K562 (cell line): ENCODE measurements around the gene DAAM1. TPM values are rescaled to one million over a fixed set of nuclear protein-coding genes. Genes with fewer than 3 reads are reported as not detected.

Source experiments
- ATAC-seq: fragments of 200-7000 bp; cut with Tn5 transposase; 3 replicates; pipeline ENCODE4 v1.9.1; 2020; ENCODE audit warnings: moderate library complexity
- BruUV-seq: library from RNA; stranded (reverse); fragments of 400-500 nt; replicated peaks from 2 replicates; lab custom pipeline; 2021; lab: Mats Ljungman, UMichigan
- CTCF ChIA-PET: fragments of 300-600 bp; formaldehyde crosslinking; extraction: SDS; loops from one replicate; lab custom pipeline; 2021; ENCODE audit warnings: low intra/inter-chr PET ratio; lab: Yijun Ruan, JAX
- POLR2A ChIA-PET: fragments of 300-600, 350-650 bp; sonication (Branson Sonifier 250); formaldehyde crosslinking; extraction: SDS; loops from one replicate; lab custom pipeline; 2021; ENCODE audit warnings: antibody characterized with exemption, inconsistent platforms; lab: Yijun Ruan, JAX
- DNase-seq, 4 experiments: peaks; one replicate each; pipeline versions ENCODE4 v3.0.0 to v3.0.0-alpha.2; 2011 to 2018; ENCODE audit warnings: low spot score in 3 of 4, mixed read lengths in 3 of 4; ENCODE audit errors: extremely low read depth in 1 of 4
- FAIRE-seq: peaks from 2 replicates; lab custom pipeline; 2011; peaks lifted over from hg19 to GRCh38; lab: Jason Lieb, UNC
- H2AFZ ChIP-seq: 2 replicates; pipeline ENCODE4 v1.6.0; 2011; ENCODE audit warnings: low read depth, low read length, control low read depth, inconsistent platforms
- H3K27ac ChIP-seq: fragments of 200-600 bp; 3 replicates; pipeline ENCODE4 v1.8.0; 2011; ENCODE audit warnings: low read depth, mild to moderate bottlenecking, control low read depth, inconsistent platforms, low read length, moderate library complexity, mixed read lengths; ENCODE audit errors: extremely low read depth
- H3K27me3 ChIP-seq, 2 experiments: fragments of 300-600 bp in 1 of 2; 2 replicates in 1 of 2; 3 replicates in 1 of 2; pipeline versions ENCODE4 v1.6.0 to v1.8.0; 2011; ENCODE audit warnings: inconsistent platforms in 2 of 2, low read length in 2 of 2, mild to moderate bottlenecking in 1 of 2, mixed read lengths in 1 of 2, moderate library complexity in 1 of 2; ENCODE audit not compliant: control insufficient read depth in 2 of 2, insufficient read depth in 2 of 2
- H3K36me3 ChIP-seq: fragments of 300-600 bp; 3 replicates; pipeline ENCODE4 v1.8.0; 2011; ENCODE audit warnings: mild to moderate bottlenecking, low read length, inconsistent platforms; ENCODE audit not compliant: control insufficient read depth, insufficient read depth
- H3K4me1 ChIP-seq, 2 experiments: fragments of 200-600 bp in 1 of 2; replicated peaks in 1 of 2; 2 replicates in 1 of 2; 3 replicates in 1 of 2; pipeline versions ENCODE4 v1.5.1 to v1.8.0; 2011; ENCODE audit warnings: inconsistent platforms in 2 of 2, low read length in 2 of 2, mild to moderate bottlenecking in 1 of 2, mixed read lengths in 1 of 2, moderate library complexity in 1 of 2; ENCODE audit not compliant: control insufficient read depth in 2 of 2, insufficient read depth in 2 of 2
- H3K4me2 ChIP-seq: 2 replicates; pipeline ENCODE4 v1.6.1; 2011; ENCODE audit warnings: low read length, control low read depth, inconsistent platforms, mixed read lengths; ENCODE audit not compliant: insufficient read depth
- H3K4me3 ChIP-seq: fragments of 200-600 bp; sonication (generic), shearing (Covaris generic); 2 replicates; pipeline ENCODE4 v1.5.1; 2016; ENCODE audit warnings: control low read depth, inconsistent platforms
- H3K79me2 ChIP-seq: fragments of 200-600 bp; 3 replicates; pipeline ENCODE4 v1.8.0; 2011; ENCODE audit warnings: low read length, inconsistent platforms; ENCODE audit not compliant: control insufficient read depth, insufficient read depth
- H3K9ac ChIP-seq, 2 experiments: 2 replicates each; pipeline versions ENCODE4 v1.6.0 to v1.6.1; 2011; ENCODE audit warnings: low read depth in 2 of 2, low read length in 2 of 2, control low read depth in 1 of 2, inconsistent platforms in 1 of 2, mild to moderate bottlenecking in 1 of 2, mixed read lengths in 1 of 2; ENCODE audit not compliant: insufficient read depth in 1 of 2
- H3K9me1 ChIP-seq: one replicate; pipeline ENCODE4 v1.6.0; 2011; ENCODE audit warnings: inconsistent platforms, mild to moderate bottlenecking, low read length, moderate library complexity; ENCODE audit not compliant: control insufficient read depth, insufficient read depth
- H3K9me3 ChIP-seq: replicated peaks from 2 replicates; pipeline ENCODE4 v1.5.1; 2011; ENCODE audit warnings: low read depth, low read length, inconsistent platforms; ENCODE audit not compliant: control insufficient read depth, insufficient read depth
- H4K20me1 ChIP-seq: replicated peaks from 2 replicates; pipeline ENCODE4 v1.6.1; 2011; ENCODE audit warnings: low read length, inconsistent platforms, mixed read lengths; ENCODE audit not compliant: control insufficient read depth, insufficient read depth
- CHCHD3 ChIP-seq: fragments of 250-450 bp; sonication (Bioruptor Pico); IDR thresholded peaks from 2 replicates; pipeline ENCODE4 v2.1.2; 2022; ENCODE audit warnings: mild to moderate bottlenecking
- CSDE1 ChIP-seq, 2 experiments: fragments of 450-650 bp; IDR thresholded peaks; 2 replicates each; pipeline ENCODE4 v1.6.1; 2016; ENCODE audit warnings: mild to moderate bottlenecking in 1 of 2
- CTBP1 ChIP-seq: fragments of 450-650 bp; IDR thresholded peaks from 2 replicates; pipeline ENCODE4 v1.6.1; 2016; ENCODE audit warnings: borderline replicate concordance
- ESRRA ChIP-seq: fragments of 450-650 bp; IDR thresholded peaks from 2 replicates; pipeline ENCODE4 v1.6.1; 2014; ENCODE audit warnings: low read depth, mild to moderate bottlenecking, moderate library complexity, borderline replicate concordance
- NFE2L1 ChIP-seq: fragments of 450-650 bp; IDR thresholded peaks from 2 replicates; pipeline ENCODE4 v1.6.1; 2016; ENCODE audit warnings: missing genetic modification characterization, low read depth, mild to moderate bottlenecking, missing compliant biosample characterization, moderate library complexity, borderline replicate concordance
- PCBP2 ChIP-seq: fragments of 200-400 bp; formaldehyde crosslinking; IDR thresholded peaks from 2 replicates; pipeline ENCODE4 v1.6.1; 2018; ENCODE audit warnings: low read length, low read depth, mild to moderate bottlenecking, moderate library complexity; ENCODE audit not compliant: poor library complexity, severe bottlenecking
- SETDB1 ChIP-seq: IDR thresholded peaks from one replicate; pipeline ENCODE4 v1.6.1; 2012; ENCODE audit warnings: low read length, control low read depth, inconsistent platforms
- ZBTB33 ChIP-seq: sonication (generic); formaldehyde crosslinking; IDR thresholded peaks from 2 replicates; pipeline ENCODE4 v1.8.1; 2023; ENCODE audit warnings: mild to moderate bottlenecking, missing genetic modification reagents
- ZNF121 ChIP-seq: sonication (generic); formaldehyde crosslinking; conservative IDR thresholded peaks from 2 replicates; pipeline ENCODE4 v1.8.0; 2022; ENCODE audit warnings: missing genetic modification reagents
- WGBS: fragments of 100-300 bp; shearing (Covaris generic); methylation state at CpG from one replicate; pipeline ENCODE4 v1.1.6; 2016; ENCODE audit warnings: low coverage, mixed read lengths; ENCODE audit not compliant: insufficient coverage; ENCODE audit errors: missing lambda C conversion rate; 5-methylcytosine and 5-hydroxymethylcytosine counted together
- in situ Hi-C: fragments of 300-500 bp; cut with MboI; formaldehyde crosslinking; loops from 4 replicates; pipeline ENCODE4 v1.15.0; 2018; ENCODE audit warnings: inconsistent platforms, mixed read lengths
- intact Hi-C: fragments of 100-400 bp; cut with micrococcal nuclease; formaldehyde crosslinking; loops from 2 replicates; pipeline ENCODE4 v1.14.2; 2022
- polyA plus RNA-seq, 8 experiments: library from polyadenylated mRNA; depleted of rRNA in 4 of 8; stranded (reverse) in 5 of 8; unstranded in 3 of 8; fragments of >200 nt; fragmentation: Nextera tagmentation in 2 of 8; fragmentation: Illumina TruSeq in 1 of 8; extraction: Ambion mirVana in 2 of 8; extraction: Trizol in 1 of 8; gene quantifications; 2 replicates each; pipeline versions ENCODE4 v1.2.1 to v1.2.3, GENCODE V29; 2011 to 2014; ENCODE audit warnings: inconsistent platforms in 1 of 8, missing spikeins in 1 of 8
- total RNA-seq, 7 experiments: library from RNA; depleted of rRNA in 6 of 7; stranded (reverse); fragments of >200 nt in 6 of 7; fragmentation: Illumina TruSeq in 2 of 7; extraction: Trizol in 2 of 7; gene quantifications; 2 replicates each; pipeline versions ENCODE4 v1.2.1 to v1.2.3, GENCODE V29; 2011 to 2021; ENCODE audit warnings: low replicate concordance in 1 of 7
- TF ChIP-seq, protein P1 (sequence below): fragments of 450-650 bp; IDR thresholded peaks from 2 replicates; pipeline ENCODE4 v1.6.1; 2018; ENCODE audit warnings: mild to moderate bottlenecking, low read depth; ENCODE audit not compliant: partially characterized antibody
- TF ChIP-seq, protein P2 (sequence below), 2 experiments: fragments of 450-650 bp; IDR thresholded peaks; 2 replicates each; pipeline ENCODE4 v1.6.1; 2018; ENCODE audit warnings: mild to moderate bottlenecking in 2 of 2, low read depth in 1 of 2; ENCODE audit not compliant: partially characterized antibody in 2 of 2

DAAM1 gene
- total and polyA plus RNA-seq, 9 of the 15 experiments (the other 6 are each of a cell fraction or from before 2014, with no cell fraction given) = 3.6 to 11.6 (median 6.7) TPM

GRCh38 chr14:59316151-59316830 lies 127.8 kb downstream of the DAAM1 start (continued):
- TF ChIP-seq, protein P1, sequence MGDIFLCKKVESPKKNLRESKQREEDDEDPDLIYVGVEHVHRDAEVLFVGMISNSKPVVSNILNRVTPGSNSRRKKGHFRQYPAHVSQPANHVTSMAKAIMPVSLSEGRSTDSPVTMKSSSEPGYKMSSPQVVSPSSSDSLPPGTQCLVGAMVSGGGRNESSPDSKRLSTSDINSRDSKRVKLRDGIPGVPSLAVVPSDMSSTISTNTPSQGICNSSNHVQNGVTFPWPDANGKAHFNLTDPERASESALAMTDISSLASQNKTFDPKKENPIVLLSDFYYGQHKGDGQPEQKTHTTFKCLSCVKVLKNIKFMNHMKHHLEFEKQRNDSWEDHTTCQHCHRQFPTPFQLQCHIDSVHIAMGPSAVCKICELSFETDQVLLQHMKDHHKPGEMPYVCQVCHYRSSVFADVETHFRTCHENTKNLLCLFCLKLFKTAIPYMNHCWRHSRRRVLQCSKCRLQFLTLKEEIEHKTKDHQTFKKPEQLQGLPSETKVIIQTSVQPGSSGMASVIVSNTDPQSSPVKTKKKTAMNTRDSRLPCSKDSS = no peak
- TF ChIP-seq, protein P2, sequence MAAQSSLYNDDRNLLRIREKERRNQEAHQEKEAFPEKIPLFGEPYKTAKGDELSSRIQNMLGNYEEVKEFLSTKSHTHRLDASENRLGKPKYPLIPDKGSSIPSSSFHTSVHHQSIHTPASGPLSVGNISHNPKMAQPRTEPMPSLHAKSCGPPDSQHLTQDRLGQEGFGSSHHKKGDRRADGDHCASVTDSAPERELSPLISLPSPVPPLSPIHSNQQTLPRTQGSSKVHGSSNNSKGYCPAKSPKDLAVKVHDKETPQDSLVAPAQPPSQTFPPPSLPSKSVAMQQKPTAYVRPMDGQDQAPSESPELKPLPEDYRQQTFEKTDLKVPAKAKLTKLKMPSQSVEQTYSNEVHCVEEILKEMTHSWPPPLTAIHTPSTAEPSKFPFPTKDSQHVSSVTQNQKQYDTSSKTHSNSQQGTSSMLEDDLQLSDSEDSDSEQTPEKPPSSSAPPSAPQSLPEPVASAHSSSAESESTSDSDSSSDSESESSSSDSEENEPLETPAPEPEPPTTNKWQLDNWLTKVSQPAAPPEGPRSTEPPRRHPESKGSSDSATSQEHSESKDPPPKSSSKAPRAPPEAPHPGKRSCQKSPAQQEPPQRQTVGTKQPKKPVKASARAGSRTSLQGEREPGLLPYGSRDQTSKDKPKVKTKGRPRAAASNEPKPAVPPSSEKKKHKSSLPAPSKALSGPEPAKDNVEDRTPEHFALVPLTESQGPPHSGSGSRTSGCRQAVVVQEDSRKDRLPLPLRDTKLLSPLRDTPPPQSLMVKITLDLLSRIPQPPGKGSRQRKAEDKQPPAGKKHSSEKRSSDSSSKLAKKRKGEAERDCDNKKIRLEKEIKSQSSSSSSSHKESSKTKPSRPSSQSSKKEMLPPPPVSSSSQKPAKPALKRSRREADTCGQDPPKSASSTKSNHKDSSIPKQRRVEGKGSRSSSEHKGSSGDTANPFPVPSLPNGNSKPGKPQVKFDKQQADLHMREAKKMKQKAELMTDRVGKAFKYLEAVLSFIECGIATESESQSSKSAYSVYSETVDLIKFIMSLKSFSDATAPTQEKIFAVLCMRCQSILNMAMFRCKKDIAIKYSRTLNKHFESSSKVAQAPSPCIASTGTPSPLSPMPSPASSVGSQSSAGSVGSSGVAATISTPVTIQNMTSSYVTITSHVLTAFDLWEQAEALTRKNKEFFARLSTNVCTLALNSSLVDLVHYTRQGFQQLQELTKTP (IDR thresholded peaks at IDR 0.05; ENCODE audit: low read depth in 1 of 2, partially characterized antibody in 2 of 2) = no peak

- Histone ChIP-seq H3K36me3 (no peaks in the 10 kb centered on the region; the same call in 2 of the 3 replicates), H3K9me3 (no peaks in the 10 kb centered on the region), H3K79me2 (no peaks in the 10 kb centered on the region), H3K4me1 (no peaks in the 10 kb centered on the region), H3K4me2 (no peak overlapping the region), H3K9ac (no peak overlapping the region), H3K27me3 (no peaks in the 10 kb centered on the region), H2AFZ (no peak overlapping the region), H3K4me3 (no peak overlapping the region), H3K9me1 (no peaks in the 10 kb centered on the region), H4K20me1 (no peaks in the 10 kb centered on the region), H3K27ac (no peak overlapping the region)
- ChIA-PET POLR2A (no interaction called here), CTCF (no interaction called here)
- intact Hi-C loops (no loop called here), in situ Hi-C loops (no loop called here)
- ATAC-seq (no peak), FAIRE-seq (no peak), DNase-seq (no peak)
- no TSS peak for BruUV-seq
- WGBS = 30% methylated on average over 2 of the region's 2 CpGs
- TF ChIP-seq CHCHD3 (CRISPR knock-in tag) (no peak), ESRRA (no peak), NFE2L1 (tag) (no peak), SETDB1 (no peak), CTBP1 (no peak), ZNF121 (no peak), ZBTB33 (CRISPR knock-in tag) (no peak), CSDE1 (IDR thresholded peaks at IDR 0.05) (no peak), PCBP2 (no peak)
Observed at GRCh38 chr14:59317346-59317745, 128.9 kb downstream of the DAAM1 start.
